ENCODE data around the gene ARHGEF4.

DNA sequence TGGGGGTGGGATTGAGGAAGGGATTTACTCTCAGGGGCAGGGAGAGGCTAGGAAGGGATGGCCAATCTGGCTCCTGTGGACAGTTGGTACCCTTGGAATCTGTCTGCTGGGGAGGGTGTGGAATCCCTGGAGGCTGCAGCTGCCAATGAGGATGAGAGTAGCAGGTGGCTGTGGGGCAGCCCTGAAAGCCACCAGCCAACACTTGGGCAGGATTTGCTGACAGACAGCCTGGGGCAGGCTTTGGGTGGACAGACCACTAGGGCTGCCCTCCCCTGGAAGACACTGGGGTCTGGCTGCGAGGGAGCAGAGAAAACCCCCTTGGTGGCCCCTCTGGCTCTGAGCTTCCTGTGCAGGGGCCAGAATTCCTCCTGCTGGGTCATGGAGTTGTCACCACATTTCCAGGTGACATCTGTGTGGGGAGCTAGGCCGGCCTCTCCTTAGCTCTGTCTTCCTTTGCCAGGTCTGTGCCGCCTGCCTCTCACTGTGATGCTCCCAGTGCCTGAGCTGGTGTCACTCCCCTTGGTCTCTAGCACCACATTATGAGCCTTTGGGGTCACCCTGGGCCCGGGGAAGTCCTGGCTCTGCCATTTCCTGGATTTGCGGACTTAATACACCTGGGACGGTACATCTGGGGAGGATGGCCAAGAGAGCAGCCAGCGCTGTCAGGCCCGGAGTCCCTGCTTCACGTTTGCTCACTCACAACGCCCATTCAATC, 13.4 kb upstream of the ARHGEF4 start:
- TF ChIP-seq, protein P1, sequence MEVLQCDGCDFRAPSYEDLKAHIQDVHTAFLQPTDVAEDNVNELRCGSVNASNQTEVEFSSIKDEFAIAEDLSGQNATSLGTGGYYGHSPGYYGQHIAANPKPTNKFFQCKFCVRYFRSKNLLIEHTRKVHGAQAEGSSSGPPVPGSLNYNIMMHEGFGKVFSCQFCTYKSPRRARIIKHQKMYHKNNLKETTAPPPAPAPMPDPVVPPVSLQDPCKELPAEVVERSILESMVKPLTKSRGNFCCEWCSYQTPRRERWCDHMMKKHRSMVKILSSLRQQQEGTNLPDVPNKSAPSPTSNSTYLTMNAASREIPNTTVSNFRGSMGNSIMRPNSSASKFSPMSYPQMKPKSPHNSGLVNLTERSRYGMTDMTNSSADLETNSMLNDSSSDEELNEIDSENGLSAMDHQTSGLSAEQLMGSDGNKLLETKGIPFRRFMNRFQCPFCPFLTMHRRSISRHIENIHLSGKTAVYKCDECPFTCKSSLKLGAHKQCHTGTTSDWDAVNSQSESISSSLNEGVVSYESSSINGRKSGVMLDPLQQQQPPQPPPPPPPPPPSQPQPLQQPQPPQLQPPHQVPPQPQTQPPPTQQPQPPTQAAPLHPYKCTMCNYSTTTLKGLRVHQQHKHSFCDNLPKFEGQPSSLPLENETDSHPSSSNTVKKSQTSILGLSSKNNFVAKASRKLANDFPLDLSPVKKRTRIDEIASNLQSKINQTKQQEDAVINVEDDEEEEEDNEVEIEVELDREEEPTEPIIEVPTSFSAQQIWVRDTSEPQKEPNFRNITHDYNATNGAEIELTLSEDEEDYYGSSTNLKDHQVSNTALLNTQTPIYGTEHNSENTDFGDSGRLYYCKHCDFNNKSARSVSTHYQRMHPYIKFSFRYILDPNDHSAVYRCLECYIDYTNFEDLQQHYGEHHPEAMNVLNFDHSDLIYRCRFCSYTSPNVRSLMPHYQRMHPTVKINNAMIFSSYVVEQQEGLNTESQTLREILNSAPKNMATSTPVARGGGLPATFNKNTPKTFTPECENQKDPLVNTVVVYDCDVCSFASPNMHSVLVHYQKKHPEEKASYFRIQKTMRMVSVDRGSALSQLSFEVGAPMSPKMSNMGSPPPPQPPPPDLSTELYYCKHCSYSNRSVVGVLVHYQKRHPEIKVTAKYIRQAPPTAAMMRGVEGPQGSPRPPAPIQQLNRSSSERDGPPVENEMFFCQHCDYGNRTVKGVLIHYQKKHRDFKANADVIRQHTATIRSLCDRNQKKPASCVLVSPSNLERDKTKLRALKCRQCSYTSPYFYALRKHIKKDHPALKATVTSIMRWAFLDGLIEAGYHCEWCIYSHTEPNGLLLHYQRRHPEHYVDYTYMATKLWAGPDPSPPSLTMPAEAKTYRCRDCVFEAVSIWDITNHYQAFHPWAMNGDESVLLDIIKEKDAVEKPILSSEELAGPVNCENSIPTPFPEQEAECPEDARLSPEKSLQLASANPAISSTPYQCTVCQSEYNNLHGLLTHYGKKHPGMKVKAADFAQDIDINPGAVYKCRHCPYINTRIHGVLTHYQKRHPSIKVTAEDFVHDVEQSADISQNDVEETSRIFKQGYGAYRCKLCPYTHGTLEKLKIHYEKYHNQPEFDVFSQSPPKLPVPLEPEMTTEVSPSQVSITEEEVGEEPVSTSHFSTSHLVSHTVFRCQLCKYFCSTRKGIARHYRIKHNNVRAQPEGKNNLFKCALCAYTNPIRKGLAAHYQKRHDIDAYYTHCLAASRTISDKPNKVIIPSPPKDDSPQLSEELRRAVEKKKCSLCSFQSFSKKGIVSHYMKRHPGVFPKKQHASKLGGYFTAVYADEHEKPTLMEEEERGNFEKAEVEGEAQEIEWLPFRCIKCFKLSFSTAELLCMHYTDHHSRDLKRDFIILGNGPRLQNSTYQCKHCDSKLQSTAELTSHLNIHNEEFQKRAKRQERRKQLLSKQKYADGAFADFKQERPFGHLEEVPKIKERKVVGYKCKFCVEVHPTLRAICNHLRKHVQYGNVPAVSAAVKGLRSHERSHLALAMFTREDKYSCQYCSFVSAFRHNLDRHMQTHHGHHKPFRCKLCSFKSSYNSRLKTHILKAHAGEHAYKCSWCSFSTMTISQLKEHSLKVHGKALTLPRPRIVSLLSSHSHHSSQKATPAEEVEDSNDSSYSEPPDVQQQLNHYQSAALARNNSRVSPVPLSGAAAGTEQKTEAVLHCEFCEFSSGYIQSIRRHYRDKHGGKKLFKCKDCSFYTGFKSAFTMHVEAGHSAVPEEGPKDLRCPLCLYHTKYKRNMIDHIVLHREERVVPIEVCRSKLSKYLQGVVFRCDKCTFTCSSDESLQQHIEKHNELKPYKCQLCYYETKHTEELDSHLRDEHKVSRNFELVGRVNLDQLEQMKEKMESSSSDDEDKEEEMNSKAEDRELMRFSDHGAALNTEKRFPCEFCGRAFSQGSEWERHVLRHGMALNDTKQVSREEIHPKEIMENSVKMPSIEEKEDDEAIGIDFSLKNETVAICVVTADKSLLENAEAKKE (CRISPR knock-in tag; IDR thresholded peaks at IDR 0.05) = no peak
- TF ChIP-seq, protein P2, sequence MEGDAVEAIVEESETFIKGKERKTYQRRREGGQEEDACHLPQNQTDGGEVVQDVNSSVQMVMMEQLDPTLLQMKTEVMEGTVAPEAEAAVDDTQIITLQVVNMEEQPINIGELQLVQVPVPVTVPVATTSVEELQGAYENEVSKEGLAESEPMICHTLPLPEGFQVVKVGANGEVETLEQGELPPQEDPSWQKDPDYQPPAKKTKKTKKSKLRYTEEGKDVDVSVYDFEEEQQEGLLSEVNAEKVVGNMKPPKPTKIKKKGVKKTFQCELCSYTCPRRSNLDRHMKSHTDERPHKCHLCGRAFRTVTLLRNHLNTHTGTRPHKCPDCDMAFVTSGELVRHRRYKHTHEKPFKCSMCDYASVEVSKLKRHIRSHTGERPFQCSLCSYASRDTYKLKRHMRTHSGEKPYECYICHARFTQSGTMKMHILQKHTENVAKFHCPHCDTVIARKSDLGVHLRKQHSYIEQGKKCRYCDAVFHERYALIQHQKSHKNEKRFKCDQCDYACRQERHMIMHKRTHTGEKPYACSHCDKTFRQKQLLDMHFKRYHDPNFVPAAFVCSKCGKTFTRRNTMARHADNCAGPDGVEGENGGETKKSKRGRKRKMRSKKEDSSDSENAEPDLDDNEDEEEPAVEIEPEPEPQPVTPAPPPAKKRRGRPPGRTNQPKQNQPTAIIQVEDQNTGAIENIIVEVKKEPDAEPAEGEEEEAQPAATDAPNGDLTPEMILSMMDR (conservative IDR thresholded peaks at IDR 0.05; ENCODE audit: low read depth in 2 of 2) = no peak
- no peak for TF ChIP-seq ZNF331 (CRISPR knock-in tag; IDR thresholded peaks at IDR 0.05; ENCODE audit: low read depth)
- TF ChIP-seq, protein P3, sequence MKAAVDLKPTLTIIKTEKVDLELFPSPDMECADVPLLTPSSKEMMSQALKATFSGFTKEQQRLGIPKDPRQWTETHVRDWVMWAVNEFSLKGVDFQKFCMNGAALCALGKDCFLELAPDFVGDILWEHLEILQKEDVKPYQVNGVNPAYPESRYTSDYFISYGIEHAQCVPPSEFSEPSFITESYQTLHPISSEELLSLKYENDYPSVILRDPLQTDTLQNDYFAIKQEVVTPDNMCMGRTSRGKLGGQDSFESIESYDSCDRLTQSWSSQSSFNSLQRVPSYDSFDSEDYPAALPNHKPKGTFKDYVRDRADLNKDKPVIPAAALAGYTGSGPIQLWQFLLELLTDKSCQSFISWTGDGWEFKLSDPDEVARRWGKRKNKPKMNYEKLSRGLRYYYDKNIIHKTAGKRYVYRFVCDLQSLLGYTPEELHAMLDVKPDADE (IDR thresholded peaks at IDR 0.05) = no peak

Data from GM23338 (cell line).